IPS-20b (cell line): ENCODE data around the gene CYP2A7.
"Not testable (repeated sequence)": the region's sequence is repeated elsewhere in the genome, so short reads cannot be mapped to it uniquely, and the experiment has no call there.

Experiments
- H3K27ac ChIP-seq: one replicate; pipeline ENCODE4 v1.5.1; 2013; ENCODE audit warnings: low read length
- H3K27me3 ChIP-seq: 2 replicates; pipeline ENCODE4 v1.6.1; 2013; ENCODE audit warnings: mild to moderate bottlenecking, low read length, inconsistent platforms; ENCODE audit not compliant: insufficient read depth
- H3K36me3 ChIP-seq: 2 replicates; pipeline ENCODE4 v1.6.1; 2013; ENCODE audit warnings: low read depth, mild to moderate bottlenecking, inconsistent platforms, low read length, moderate library complexity; ENCODE audit not compliant: insufficient read depth
- H3K4me1 ChIP-seq: 2 replicates; pipeline ENCODE4 v1.6.1; 2013; ENCODE audit warnings: mild to moderate bottlenecking, control low read depth, inconsistent platforms, low read length, moderate library complexity; ENCODE audit not compliant: insufficient read depth
- H3K4me3 ChIP-seq: 2 replicates; pipeline ENCODE4 v1.5.1; 2013; ENCODE audit warnings: mild to moderate bottlenecking, low read length, inconsistent platforms
- H3K9ac ChIP-seq: 2 replicates; pipeline ENCODE4 v1.6.1; 2013; ENCODE audit warnings: low read depth, mild to moderate bottlenecking, inconsistent platforms, low read length, moderate library complexity
- H3K9me3 ChIP-seq: 2 replicates; pipeline ENCODE4 v1.6.1; 2013; ENCODE audit warnings: mild to moderate bottlenecking, low read depth, low read length, inconsistent platforms; ENCODE audit not compliant: insufficient read depth

Gene CYP2A7

GRCh38 chr19:40831502-40832430 lies 50.3 kb downstream of the CYP2A7 start:
- no peak overlapping the region for H3K4me3 ChIP-seq
- no peak overlapping the region for H3K27ac ChIP-seq
- no peaks in the 10 kb centered on the region for H3K36me3 ChIP-seq
- no peaks in the 10 kb centered on the region for H3K4me1 ChIP-seq
- H3K9me3 ChIP-seq = no peaks in the 10 kb centered on the region
- no peak overlapping the region for H3K9ac ChIP-seq
- H3K27me3 ChIP-seq = no peaks in the 10 kb centered on the region

- not testable (repeated sequence) for H3K4me1 ChIP-seq, H3K9ac ChIP-seq, H3K27me3 ChIP-seq, H3K36me3 ChIP-seq, H3K9me3 ChIP-seq, H3K4me3 ChIP-seq, H3K27ac ChIP-seq
These were observed 51.3 kb downstream of the CYP2A7 start for GRCh38 chr19:40830741-40831140.

GRCh38 chr19:40829205-40829604 lies 52.8 kb downstream of the CYP2A7 start:
- Histone ChIP-seq H3K4me3 (no peak overlapping the region), H3K4me1 (no peaks in the 10 kb centered on the region), H3K27me3 (no peaks in the 10 kb centered on the region), H3K36me3 (no peaks in the 10 kb centered on the region), H3K9me3 (no peaks in the 10 kb centered on the region), H3K9ac (no peak overlapping the region), H3K27ac (no peak overlapping the region)

- Histone ChIP-seq H3K4me3 (no peak overlapping the region), H3K9me3 (no peaks in the 10 kb centered on the region), H3K9ac (no peak overlapping the region), H3K27me3 (no peaks in the 10 kb centered on the region), H3K27ac (no peak overlapping the region), H3K4me1 (no peaks in the 10 kb centered on the region), H3K36me3 (no peaks in the 10 kb centered on the region)
These were observed 54.4 kb downstream of the CYP2A7 start for GRCh38 chr19:40827386-40828247.

GRCh38 chr19:40826699-40827385 lies 55.2 kb downstream of the CYP2A7 start:
- H3K4me1 ChIP-seq, H3K36me3 ChIP-seq, H3K27me3 ChIP-seq, H3K4me3 ChIP-seq, H3K9me3 ChIP-seq, H3K9ac ChIP-seq, H3K27ac ChIP-seq: not testable (repeated sequence)

- not testable (repeated sequence) for H3K27me3 ChIP-seq, H3K36me3 ChIP-seq, H3K9me3 ChIP-seq, H3K27ac ChIP-seq, H3K4me3 ChIP-seq, H3K4me1 ChIP-seq, H3K9ac ChIP-seq
These were observed 55.7 kb downstream of the CYP2A7 start for GRCh38 chr19:40826312-40826698.

GRCh38 chr19:40825460-40826095 lies 56.5 kb downstream of the CYP2A7 start:
- H3K27ac ChIP-seq, H3K27me3 ChIP-seq, H3K4me3 ChIP-seq, H3K4me1 ChIP-seq, H3K9me3 ChIP-seq, H3K9ac ChIP-seq, H3K36me3 ChIP-seq: not testable (repeated sequence)
